ENCODE data around the gene RNF183.
"Not testable (repeated sequence)": the region's sequence is repeated elsewhere in the genome, so short reads cannot be mapped to it uniquely, and the experiment has no call there.

Gene RNF183

DNA sequence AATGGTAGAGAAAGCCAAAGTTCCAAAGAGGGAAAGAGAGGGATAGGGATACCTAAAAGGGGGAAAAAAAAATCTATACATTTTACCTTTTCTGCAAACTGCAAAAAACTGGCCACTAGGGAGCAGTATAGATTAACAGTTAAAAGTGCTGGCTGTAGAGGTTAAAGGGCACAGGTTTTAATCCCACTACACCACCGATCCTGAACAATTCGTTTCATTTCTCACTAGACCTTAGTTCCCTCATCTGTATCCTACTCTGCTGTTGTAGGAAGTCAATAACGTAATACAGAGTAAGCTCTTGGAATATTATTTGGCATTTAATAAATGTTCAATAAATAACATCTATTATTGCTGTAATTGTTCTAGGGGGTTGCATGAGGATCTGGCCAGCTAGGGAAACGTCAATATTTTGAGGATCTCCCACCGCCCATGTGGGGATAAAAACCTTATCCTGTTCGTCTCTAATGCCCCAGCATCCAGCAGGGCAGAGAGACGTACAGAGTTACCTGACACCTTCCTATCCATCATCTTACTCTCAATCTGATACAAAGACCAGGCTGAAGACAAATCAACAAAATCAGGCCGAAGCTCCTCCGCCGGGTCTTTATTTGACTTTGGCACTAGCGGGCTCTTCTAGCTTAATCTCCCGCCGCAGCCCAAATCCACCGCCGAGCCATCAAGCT, 28.6 kb downstream of the RNF183 start:
- DNase-seq (ENCODE audit: low read depth): no peak

DNA sequence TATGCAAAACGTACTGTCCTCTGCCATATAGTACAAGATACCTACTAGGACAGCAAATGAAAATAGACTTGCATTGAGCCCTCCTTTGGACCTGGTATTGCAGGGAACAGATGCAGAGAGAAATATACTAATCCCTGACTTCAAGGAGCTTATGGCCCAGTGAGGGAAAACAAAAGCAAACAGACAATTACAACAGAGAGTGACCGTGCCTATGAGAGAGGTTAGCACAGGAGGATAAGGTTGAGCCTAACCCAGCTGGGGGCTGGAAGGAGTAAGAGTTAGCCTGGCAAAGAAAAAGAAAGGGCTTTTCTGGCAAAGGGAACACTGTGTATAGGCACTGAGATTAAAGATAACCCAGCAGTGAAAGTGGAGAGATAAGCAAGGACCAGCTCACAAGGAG, 33.3 kb downstream of the RNF183 start:
- no peak for DNase-seq (ENCODE audit: low read depth)

DNA sequence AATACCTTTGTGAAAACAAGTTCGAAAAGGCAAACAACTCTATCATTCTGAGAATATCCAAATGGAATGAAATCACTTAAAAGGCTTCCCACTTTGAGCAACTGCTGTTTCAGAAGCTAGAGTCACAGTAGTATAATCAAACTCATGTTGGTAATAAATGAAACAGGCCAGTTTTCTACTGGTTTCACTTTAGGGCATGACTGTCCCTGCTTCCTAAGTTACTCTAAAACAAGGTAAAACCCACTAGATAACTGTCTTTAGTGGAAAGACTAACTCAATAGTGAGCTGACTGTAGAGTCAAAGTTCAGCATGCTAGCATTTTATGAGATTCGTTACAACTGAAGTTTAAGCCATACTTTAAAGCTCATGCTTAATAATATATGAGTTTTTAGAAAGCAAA, 33.8 kb downstream of the RNF183 start:
- no peak for DNase-seq (ENCODE audit: low read depth)

DNA sequence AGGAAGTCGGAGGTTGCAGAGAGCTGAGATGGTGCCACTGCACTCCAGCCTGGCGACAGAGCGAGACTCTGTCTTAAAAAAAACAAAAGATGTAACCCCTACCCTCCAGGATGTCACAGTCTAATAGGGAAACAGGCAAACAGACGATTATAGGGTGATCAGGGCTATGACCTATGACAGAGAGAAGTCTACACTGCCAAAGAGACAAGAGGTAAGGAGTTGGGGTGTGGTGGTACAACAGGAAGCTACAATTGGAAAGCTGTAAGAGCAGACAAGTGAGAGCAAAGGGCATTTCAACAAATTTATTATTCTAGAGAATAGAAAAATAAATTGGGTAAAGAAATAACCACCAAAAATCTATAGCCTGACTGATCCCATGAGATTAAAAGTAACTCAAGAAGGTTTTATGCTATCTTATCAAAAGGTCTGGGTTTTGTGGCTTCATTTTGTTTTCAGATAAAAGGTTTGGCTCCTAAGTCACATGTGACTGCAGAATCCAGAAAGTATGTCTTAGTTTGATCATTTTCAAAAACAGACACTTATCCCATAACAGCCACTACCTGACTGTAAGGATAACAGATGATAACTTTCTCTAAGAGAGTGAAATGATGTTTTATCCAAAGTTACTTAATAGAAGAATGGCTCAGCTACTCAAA, 35.1 kb downstream of the RNF183 start:
- DNase-seq (ENCODE audit: low read depth): no peak

DNA sequence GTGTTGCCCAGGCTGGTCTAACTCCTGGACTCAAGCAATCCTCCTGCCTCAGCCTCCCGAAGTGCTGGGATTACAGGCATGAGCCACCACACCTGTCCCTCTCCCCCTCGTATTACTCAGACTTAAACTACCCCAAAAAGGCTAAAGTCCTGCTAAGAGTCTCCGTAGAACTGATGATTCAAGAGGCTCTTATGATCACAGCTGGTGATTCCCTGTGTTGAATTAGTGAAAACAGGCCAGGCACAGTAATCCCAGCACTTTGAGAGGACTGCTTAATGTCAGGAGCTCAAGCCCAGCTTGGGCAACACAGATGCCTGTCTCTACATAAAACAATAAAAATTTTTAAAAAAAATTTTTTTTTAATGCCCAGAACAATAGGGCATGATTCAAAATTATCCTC, 37.0 kb downstream of the RNF183 start:
- no peak for DNase-seq (ENCODE audit: low read depth)

DNA sequence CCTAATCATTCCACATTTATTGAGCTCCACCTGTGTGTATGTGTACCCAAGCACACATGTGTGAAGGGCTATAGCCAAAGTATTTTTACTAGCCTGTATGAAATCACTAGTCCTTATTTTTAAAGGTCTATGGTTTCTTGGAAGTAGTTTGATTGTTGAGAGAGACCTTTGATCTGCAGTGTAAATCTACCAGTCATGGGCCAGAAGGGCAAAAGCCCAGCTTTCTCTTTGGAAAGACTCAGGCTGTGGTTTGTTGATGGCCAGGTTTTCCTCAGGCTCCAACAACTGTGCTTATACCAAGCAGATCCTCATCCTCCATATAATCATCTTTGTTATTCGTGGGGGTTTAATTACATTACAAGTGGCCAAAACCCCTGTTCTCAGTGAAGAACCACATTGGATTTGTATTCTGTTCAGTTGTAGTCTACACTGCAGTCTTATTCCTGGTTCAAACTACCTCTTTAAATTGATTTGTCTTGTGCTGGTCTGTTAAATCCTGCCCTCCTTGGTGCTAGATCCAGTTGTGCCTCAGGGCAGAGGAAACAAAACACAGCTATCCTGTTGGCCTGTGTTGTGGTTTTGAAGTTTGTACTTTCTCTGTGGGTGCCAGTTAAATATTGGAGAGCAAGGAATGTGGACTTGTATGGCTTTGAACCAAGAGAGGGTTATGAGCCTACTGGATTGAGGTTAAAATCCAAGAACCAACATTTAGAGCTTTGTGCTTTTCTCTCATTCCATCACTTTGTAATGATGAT, 41.1 kb downstream of the RNF183 start:
- DNase-seq (ENCODE audit: low read depth): no peak

DNA sequence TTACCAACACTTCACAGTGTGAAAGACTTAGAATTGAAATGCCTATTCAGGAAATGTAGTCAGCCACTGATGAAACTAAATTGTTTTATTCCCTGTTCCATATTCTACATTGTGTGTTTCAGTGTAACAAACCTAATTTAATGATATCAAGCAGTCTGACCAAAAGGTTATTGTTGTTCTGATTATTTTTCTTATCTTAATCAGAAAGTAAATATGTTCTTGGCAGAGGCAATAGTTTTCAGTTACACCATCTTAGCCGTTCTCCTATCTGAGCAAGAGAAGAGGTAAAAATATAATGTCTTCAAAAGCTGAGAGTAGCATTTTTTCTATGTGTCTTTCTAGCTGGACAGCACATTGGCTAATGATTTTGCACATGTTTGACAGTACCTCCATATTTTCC, 44.9 kb downstream of the RNF183 start:
- no peak for DNase-seq (ENCODE audit: low read depth)

DNA sequence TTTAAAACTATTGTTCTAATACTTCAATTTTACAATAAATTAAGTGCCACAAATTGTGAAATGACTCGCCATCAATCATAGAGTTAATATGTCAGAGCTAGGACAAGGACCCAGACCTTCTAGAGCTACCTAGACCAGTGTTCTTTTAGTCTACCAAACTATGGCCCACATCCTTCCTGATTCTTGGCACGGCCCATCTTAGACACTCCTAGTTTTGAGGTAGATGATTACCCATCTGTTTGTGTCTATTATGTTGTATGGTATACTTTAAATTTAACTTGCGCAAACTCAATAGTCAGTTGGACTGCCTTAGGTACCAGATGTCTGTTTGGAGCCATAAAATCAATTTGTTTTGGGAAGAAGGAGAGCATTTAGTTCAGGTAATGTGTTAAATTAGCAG, 45.3 kb downstream of the RNF183 start:
- DNase-seq (ENCODE audit: low read depth): no peak

DNA sequence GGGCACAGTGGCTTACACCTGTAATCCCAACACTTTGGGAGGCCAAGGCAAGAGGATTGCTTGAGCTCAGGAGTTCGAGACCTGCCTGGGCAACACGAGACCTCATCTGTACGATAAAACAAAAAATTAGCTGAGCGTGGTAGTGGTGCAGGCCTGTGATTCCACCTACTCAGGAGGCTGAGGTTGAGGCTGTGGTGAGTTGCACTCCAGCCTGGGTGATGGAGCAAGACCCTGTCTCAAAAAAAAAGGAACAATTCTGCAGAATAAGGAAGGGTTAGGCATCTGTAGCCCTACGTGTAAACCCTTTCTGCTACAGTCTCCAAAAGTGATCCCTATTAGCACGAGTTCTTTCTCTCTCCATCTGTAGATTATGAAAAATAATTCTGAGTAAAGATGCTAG, 47.7 kb downstream of the RNF183 start:
- no peak for DNase-seq (ENCODE audit: low read depth)

DNA sequence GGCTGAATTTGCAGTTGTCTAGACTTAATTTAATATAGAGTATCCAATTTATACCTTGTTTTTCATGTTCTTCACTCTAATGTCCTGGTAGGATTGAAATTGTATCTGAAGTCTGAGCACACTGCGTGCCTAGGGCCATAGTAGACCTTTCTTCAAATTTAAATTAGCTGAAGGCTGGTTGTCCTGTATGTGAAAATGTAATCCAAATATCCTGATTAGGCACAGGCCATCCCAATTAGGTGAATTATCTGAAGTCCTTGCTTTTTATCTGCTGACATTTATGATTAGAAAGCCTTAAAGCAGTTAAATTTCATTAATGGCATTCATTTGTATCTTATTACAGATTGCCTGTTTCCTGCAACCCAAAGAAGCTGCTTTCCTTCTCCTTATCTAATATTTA, 48.2 kb downstream of the RNF183 start:
- no peak for DNase-seq (ENCODE audit: low read depth)

DNA sequence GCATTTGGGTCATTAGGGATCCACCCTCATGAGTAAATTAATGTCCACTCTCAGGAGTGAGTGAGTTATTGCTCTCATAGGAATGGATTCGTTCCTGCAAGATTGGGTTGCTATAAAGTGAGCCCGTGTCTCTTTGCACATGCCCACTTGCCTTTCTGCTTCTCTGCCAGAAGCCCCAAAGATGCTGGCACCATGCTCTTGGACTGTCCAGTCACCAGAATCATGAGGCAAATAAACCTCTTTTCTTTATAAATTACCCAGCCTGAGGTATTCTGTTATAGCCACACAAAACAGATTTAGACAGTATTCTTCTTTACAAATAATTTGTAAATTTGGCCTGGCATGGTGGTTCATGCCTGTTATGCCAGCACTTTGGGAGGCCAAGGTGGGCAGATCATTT, 52.4 kb downstream of the RNF183 start:
- DNase-seq (ENCODE audit: low read depth): no peak

DNA sequence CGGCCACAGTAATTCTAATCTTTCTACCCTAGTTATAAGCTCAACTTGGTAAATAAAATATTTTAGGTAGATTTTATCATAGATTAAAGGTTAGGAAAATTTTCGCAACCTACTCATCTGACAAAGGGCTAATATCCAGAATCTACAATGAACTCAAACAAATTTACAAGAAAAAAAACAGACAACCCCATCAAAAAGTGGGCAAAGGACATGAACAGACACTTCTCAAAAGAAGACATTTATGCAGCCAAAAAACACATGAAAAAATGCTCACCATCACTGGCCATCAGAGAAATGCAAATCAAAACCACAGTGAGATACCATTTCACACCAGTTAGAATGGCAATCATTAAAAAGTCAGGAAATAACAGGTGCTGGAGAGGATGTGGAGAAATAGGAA, 53.5 kb downstream of the RNF183 start:
- DNase-seq (ENCODE audit: low read depth): not testable (repeated sequence)

DNA sequence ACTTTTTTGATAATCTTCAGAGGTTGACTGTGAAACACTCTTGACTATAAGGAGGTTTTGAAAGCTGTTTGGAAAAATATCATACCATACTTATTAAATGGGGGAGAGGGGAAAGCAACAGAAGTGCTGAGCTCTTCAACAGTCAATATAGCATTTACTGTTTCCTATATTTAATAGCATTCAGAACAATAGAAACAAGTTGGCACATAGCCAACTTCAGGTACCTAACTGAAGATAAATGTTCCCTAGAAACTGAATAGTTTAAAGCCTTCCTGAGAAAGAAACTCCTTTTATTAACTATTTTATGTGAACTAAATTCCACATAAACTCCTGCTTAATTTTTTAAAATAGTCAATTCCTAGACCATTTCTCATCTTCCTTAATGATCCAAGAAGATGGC, 55.5 kb downstream of the RNF183 start:
- DNase-seq (ENCODE audit: low read depth): no peak

Data from stimulated activated CD8-positive, alpha-beta memory T cell treated with anti-CD3 and anti-CD28 coated beads, Interleukin-15, amount 100 ng/mL, for 1 hour (primary cell).